ENCODE data around the gene ETS1. TPM values are rescaled to one million over a fixed set of nuclear protein-coding genes. Genes with fewer than 3 reads are reported as not detected.

ETS1 gene
- total and polyA plus RNA-seq, 2 experiments from 2014 or later = 6.7 to 21.8 TPM

- no peak for DNase-seq (ENCODE audit: low spot score)
- Histone ChIP-seq H3K9me2 (replicated peaks; ENCODE audit: insufficient read depth) (no peaks in the 10 kb centered on the region), H2AFZ (no peak overlapping the region), H4K20me1 (ENCODE audit: insufficient read depth, poor library complexity, severe bottlenecking) (peaks cover 12% of the 10 kb centered on the region), H3K27me3 (no peaks in the 10 kb centered on the region), H3K9me3 (ENCODE audit: low read depth) (no peaks in the 10 kb centered on the region), H3K4me3 (no peak overlapping the region), H3K36me3 (replicated peaks; ENCODE audit: insufficient read depth, low read depth) (no peaks in the 10 kb centered on the region), H3K79me2 (peaks cover 87% of the 10 kb centered on the region), H3K4me2 (no peak overlapping the region), H3K4me1 (ENCODE audit: insufficient read depth) (peaks cover 37% of the 10 kb centered on the region), H3K27ac (no peak overlapping the region)
- WGBS (ENCODE audit: low lambda C conversion rate, missing lambda C conversion rate) = 89% methylated on average over 14 of the region's 14 CpGs
- TF ChIP-seq EZH2 (IDR thresholded peaks at IDR 0.05; ENCODE audit: borderline replicate concordance) (no peak), EZH2phosphoT487 (IDR thresholded peaks at IDR 0.05; ENCODE audit: low read depth, severe bottlenecking, unreplicated experiment) (no peak), CTCF (IDR thresholded peaks at IDR 0.05; ENCODE audit: poor library complexity) (no peak)
These were observed 74.8 kb downstream of the ETS1 start for GRCh38 chr11:128512474-128512996.

DNA sequence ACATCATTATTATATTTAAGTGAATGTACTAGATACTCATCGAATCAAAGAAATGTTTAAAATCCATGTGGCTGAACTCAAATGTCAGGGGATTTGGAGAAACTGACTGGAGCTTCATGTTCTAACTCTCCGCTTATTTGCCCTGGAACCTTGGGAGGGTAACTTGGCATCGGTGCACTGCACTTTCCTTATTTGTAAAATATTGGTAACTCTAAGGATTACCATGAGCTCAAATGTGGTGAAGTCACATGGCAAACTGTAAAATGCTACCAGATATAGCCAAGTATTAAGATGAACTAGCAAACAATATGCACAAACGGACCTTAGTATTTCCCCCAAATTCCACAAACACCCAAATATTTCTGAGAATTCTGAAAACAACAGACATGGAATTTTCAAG, 75.6 kb downstream of the ETS1 start:
- H3K4me1 ChIP-seq (ENCODE audit: insufficient read depth) = peaks cover 36% of the 10 kb centered on the region
- peaks cover 6% of the 10 kb centered on the region for H4K20me1 ChIP-seq (ENCODE audit: insufficient read depth, poor library complexity, severe bottlenecking)
- no peak overlapping the region for H2AFZ ChIP-seq
- no peak overlapping the region for H3K4me2 ChIP-seq
- no peak overlapping the region for H3K4me3 ChIP-seq
- no peaks in the 10 kb centered on the region for H3K27me3 ChIP-seq
- H3K36me3 ChIP-seq (replicated peaks; ENCODE audit: insufficient read depth, low read depth) = no peaks in the 10 kb centered on the region
- H3K27ac ChIP-seq = no peak overlapping the region
- 91% methylated on average over 4 of the region's 4 CpGs for WGBS (ENCODE audit: low lambda C conversion rate, missing lambda C conversion rate)
- DNase-seq (ENCODE audit: low spot score) = no peak
- H3K9me2 ChIP-seq (replicated peaks; ENCODE audit: insufficient read depth) = no peaks in the 10 kb centered on the region
- H3K9me3 ChIP-seq (ENCODE audit: low read depth) = no peaks in the 10 kb centered on the region
- H3K79me2 ChIP-seq = peaks cover 80% of the 10 kb centered on the region
- TF ChIP-seq EZH2 (IDR thresholded peaks at IDR 0.05; ENCODE audit: borderline replicate concordance) (no peak), EZH2phosphoT487 (IDR thresholded peaks at IDR 0.05; ENCODE audit: low read depth, severe bottlenecking, unreplicated experiment) (no peak), CTCF (IDR thresholded peaks at IDR 0.05; ENCODE audit: poor library complexity) (no peak)

GRCh38 chr11:128509621-128510389, 77.6 kb downstream of the ETS1 start:
- Histone ChIP-seq H3K27ac (peak overlapping the region; percentile 27), H3K9me3 (ENCODE audit: low read depth) (no peaks in the 10 kb centered on the region), H3K4me2 (no peak overlapping the region), H3K79me2 (peaks cover 79% of the 10 kb centered on the region), H2AFZ (no peak overlapping the region), H3K4me3 (no peak overlapping the region), H3K9me2 (replicated peaks; ENCODE audit: insufficient read depth) (no peaks in the 10 kb centered on the region), H3K27me3 (no peaks in the 10 kb centered on the region), H3K36me3 (replicated peaks; ENCODE audit: insufficient read depth, low read depth) (no peaks in the 10 kb centered on the region), H4K20me1 (ENCODE audit: insufficient read depth, poor library complexity, severe bottlenecking) (no peaks in the 10 kb centered on the region), H3K4me1 (ENCODE audit: insufficient read depth) (peaks cover 28% of the 10 kb centered on the region)
- 90% methylated on average over 2 of the region's 2 CpGs for WGBS (ENCODE audit: low lambda C conversion rate, missing lambda C conversion rate)
- TF ChIP-seq EZH2 (IDR thresholded peaks at IDR 0.05; ENCODE audit: borderline replicate concordance) (no peak), EZH2phosphoT487 (IDR thresholded peaks at IDR 0.05; ENCODE audit: low read depth, severe bottlenecking, unreplicated experiment) (no peak), CTCF (IDR thresholded peaks at IDR 0.05; ENCODE audit: poor library complexity) (no peak)
- DNase-seq (ENCODE audit: low spot score) = no peak
